ENCODE results near the gene VAPA. TPM values are rescaled to one million over a fixed set of nuclear protein-coding genes. Genes with fewer than 3 reads are reported as not detected.

VAPA gene
- total and polyA plus RNA-seq, 2 of the 4 experiments (the other 2 are of a cell fraction), result 199 to 206 TPM

- dilution Hi-C loops (cut with HindIII; ENCODE audit: low sequenced_read_pairs, unreplicated experiment) (loop anchor here (25.0 kb wide), 1 partner anchor 524 kb away; no protein-coding TSS in a partner anchor), intact Hi-C loops (cut with micrococcal nuclease) (no loop called here), in situ Hi-C loops (cut with MboI; ENCODE audit: low sequenced_read_pairs) (no loop called here)
- CTCF ChIA-PET, result interaction anchor here (0.6 kb wide), 1 partner anchor 837 kb away, joined by 3 read pairs; no protein-coding TSS in a partner anchor
- H3K23ac ChIP-seq (ENCODE audit: low read depth, low read length), result no peak overlapping the region
- no peak overlapping the region for H3K27ac ChIP-seq (ENCODE audit: insufficient read depth, low read length)
- H4K20me1 ChIP-seq (ENCODE audit: insufficient read depth, low read length), result no peaks in the 10 kb centered on the region
- no CpG with 5 or more reads among the region's 9 CpGs for WGBS, 2 experiments (ENCODE audit: extremely low coverage in 2 of 2, insufficient read length in 1 of 2)
- H4K5ac ChIP-seq (ENCODE audit: low read depth, low read length), result no peak overlapping the region
- H2BK20ac ChIP-seq (ENCODE audit: low read depth, low read length), result no peak overlapping the region
- BruUV-seq (replicated peaks), result no TSS peak
- no peak overlapping the region for H4K8ac ChIP-seq (ENCODE audit: low read depth in 2 of 2, low read length in 2 of 2)
- POLR2A ChIA-PET (ENCODE audit: unreplicated experiment), result no interaction called here
- H2AK5ac ChIP-seq (ENCODE audit: low read depth, low read length), result no peak overlapping the region
- H3K4ac ChIP-seq (ENCODE audit: low read depth, low read length), result no peak overlapping the region
- no peaks in the 10 kb centered on the region for H3K36me3 ChIP-seq (ENCODE audit: control insufficient read depth, insufficient read depth, low read length)
- H4K91ac ChIP-seq (ENCODE audit: insufficient read depth, low read depth, low read length), result no peak overlapping the region
- no peaks in the 10 kb centered on the region for H3K9me3 ChIP-seq (ENCODE audit: control insufficient read depth, insufficient read depth, low read length)
- H3K79me1 ChIP-seq (ENCODE audit: low read depth in 1 of 2, low read length in 2 of 2), result no peaks in the 10 kb centered on the region
- H2AFZ ChIP-seq (replicated peaks; ENCODE audit: low read length, poor library complexity), result no peak overlapping the region
- no peaks in the 10 kb centered on the region for H3K9me1 ChIP-seq (ENCODE audit: insufficient read depth, low read length)
- H3K4me1 ChIP-seq (ENCODE audit: control insufficient read depth, insufficient read depth, low read length), result peaks cover 4% of the 10 kb centered on the region; the same call in 1 of the 2 replicates
- ATAC-seq (ENCODE audit: low read depth), result no peak
- no peak overlapping the region for H2BK120ac ChIP-seq (ENCODE audit: low read depth, low read length)
- no peak overlapping the region for H2BK15ac ChIP-seq (ENCODE audit: low read depth, low read length)
- H3K27me3 ChIP-seq (ENCODE audit: control insufficient read depth, insufficient read depth, low read length), result peaks cover 29% of the 10 kb centered on the region
- H2BK5ac ChIP-seq (ENCODE audit: low read depth, low read length, poor library complexity, severe bottlenecking), result no peak overlapping the region
- H3K56ac ChIP-seq (ENCODE audit: extremely low read depth, insufficient read depth, low read length), result no peak overlapping the region
- H3K14ac ChIP-seq (replicated peaks; ENCODE audit: low read depth, low read length), result no peak overlapping the region
- no peak overlapping the region for H3K4me3 ChIP-seq (ENCODE audit: insufficient read depth, low read depth, low read length)
- no peak overlapping the region for H3K18ac ChIP-seq (ENCODE audit: low read depth, low read length)
- H2AK9ac ChIP-seq (replicated peaks; ENCODE audit: low read depth, low read length, poor library complexity), result no peak overlapping the region
- no peak overlapping the region for H3K9ac ChIP-seq (ENCODE audit: low read depth, low read length)
- TF ChIP-seq RFX5 (IDR thresholded peaks at IDR 0.05; ENCODE audit: low read depth, low read length), result no peak
- no peak for TF ChIP-seq USF2 (IDR thresholded peaks at IDR 0.05; ENCODE audit: low read depth, low read length)
- no peak for TF ChIP-seq POLR2A (IDR thresholded peaks at IDR 0.05; ENCODE audit: low read depth, low read length)
- TF ChIP-seq FOS (IDR thresholded peaks at IDR 0.05; ENCODE audit: low read depth, low read length), result no peak
- no peak for TF ChIP-seq RAD21 (IDR thresholded peaks at IDR 0.05; ENCODE audit: low read length)
- TF ChIP-seq MAZ (IDR thresholded peaks at IDR 0.05; ENCODE audit: borderline replicate concordance, low read depth, low read length), result no peak
- no peak for TF ChIP-seq MXI1 (IDR thresholded peaks at IDR 0.05; ENCODE audit: borderline replicate concordance, low read depth, low read length)
- TF ChIP-seq NFE2L2 (IDR thresholded peaks at IDR 0.05; ENCODE audit: low read depth, low read length), result no peak
- no peak for TF ChIP-seq CEBPB (IDR thresholded peaks at IDR 0.05; ENCODE audit: low read depth, low read length)
- TF ChIP-seq MAFK (IDR thresholded peaks at IDR 0.05; ENCODE audit: low read depth, low read length), result no peak
- no peak for TF ChIP-seq SMC3 (IDR thresholded peaks at IDR 0.05; ENCODE audit: low read depth, low read length)
- no peak for TF ChIP-seq CTCF (conservative IDR thresholded peaks at IDR 0.05; ENCODE audit: low read depth, low read length)
- TF ChIP-seq RCOR1 (IDR thresholded peaks at IDR 0.05; ENCODE audit: insufficient replicate concordance, low read length), result no peak
- no peak overlapping the region for H3K4me2 ChIP-seq (ENCODE audit: low read depth, low read length)
- no peak for DNase-seq
These were observed 74.8 kb downstream of the VAPA start for GRCh38 chr18:9988665-9989064.

Data from IMR-90 (cell line).